B cell (primary cell): ENCODE results near the gene KRTAP4-6. TPM values are rescaled to one million over a fixed set of nuclear protein-coding genes. Genes with fewer than 3 reads are reported as not detected.
"Not testable (repeated sequence)": the region's sequence is repeated elsewhere in the genome, so short reads cannot be mapped to it uniquely, and the experiment has no call there.

Experiments used
- ATAC-seq: fragments of 200-7000 bp; cut with Tn5 transposase; one replicate; pipeline ENCODE4 v1.10.0; 2021; ENCODE audit warnings: low read depth, mild to moderate bottlenecking, moderate number of reproducible peaks, moderate library complexity
- CTCF ChIA-PET: fragments of 350-600 bp; sonication (Branson Sonifier 250); formaldehyde crosslinking; loops from one replicate; lab custom pipeline; 2021; ENCODE audit warnings: antibody characterized with exemption, inconsistent platforms; lab: Charles Lee
- POLR2A ChIA-PET: fragments of 350-600 bp; sonication (Branson Sonifier 250); formaldehyde crosslinking; loops from one replicate; lab custom pipeline; 2021; ENCODE audit warnings: antibody characterized with exemption; lab: Charles Lee
- DNase-seq: peaks from one replicate; pipeline ENCODE4 v3.0.0; 2013
- H2AFZ ChIP-seq: 2 replicates; pipeline ENCODE4 v1.6.1; 2012; ENCODE audit warnings: mild to moderate bottlenecking, low read depth, low read length; ENCODE audit not compliant: insufficient read depth, poor library complexity, severe bottlenecking
- H3K27ac ChIP-seq, 2 donors: 1 replicate in 1 of 2; 2 replicates in 1 of 2; pipeline ENCODE4 v1.5.1; 2012 to 2013; ENCODE audit warnings: low read length in 2 of 2, mild to moderate bottlenecking in 2 of 2, moderate library complexity in 1 of 2
- H3K27me3 ChIP-seq, 4 experiments: fragments of 200-600 bp in 1 of 4; sonication (generic) in 1 of 4; replicated peaks in 1 of 4; 1 replicate in 2 of 4; 2 replicates in 2 of 4; pipeline versions ENCODE4 v1.6.1 to v1.7.0; 2013 to 2016; ENCODE audit warnings: low read length in 3 of 4, mild to moderate bottlenecking in 2 of 4, mixed read lengths in 1 of 4, moderate library complexity in 1 of 4; ENCODE audit not compliant: insufficient read depth in 4 of 4, control insufficient read depth in 3 of 4; ENCODE audit errors: control extremely low read depth in 1 of 4
- H3K36me3 ChIP-seq, 2 experiments: replicated peaks in 1 of 2; 1 replicate in 1 of 2; 2 replicates in 1 of 2; pipeline versions ENCODE4 v1.6.1 to v1.7.1; 2013; ENCODE audit warnings: low read length in 1 of 2; ENCODE audit not compliant: insufficient read depth in 2 of 2, control insufficient read depth in 1 of 2; ENCODE audit errors: control extremely low read depth in 1 of 2, extremely low read depth in 1 of 2
- H3K4me1 ChIP-seq, 2 donors: fragments of 200-600 bp in 1 of 2; sonication (generic) in 1 of 2; 1 replicate in 1 of 2; 2 replicates in 1 of 2; pipeline versions ENCODE4 v1.5.1 to v1.6.1; 2013 to 2017; ENCODE audit warnings: low read length in 2 of 2; ENCODE audit not compliant: control insufficient read depth in 2 of 2, insufficient read depth in 2 of 2
- H3K4me2 ChIP-seq: replicated peaks from 2 replicates; pipeline ENCODE3; 2012; ENCODE audit warnings: mild to moderate bottlenecking, low read depth, low read length; ENCODE audit not compliant: poor library complexity, severe bottlenecking
- H3K4me3 ChIP-seq, 5 experiments: fragments of 200-600 bp in 1 of 5; sonication (generic) in 1 of 5; 1 replicate in 3 of 5; 2 replicates in 2 of 5; pipeline versions ENCODE4 v1.5.1 to v1.7.0; 2011 to 2016; ENCODE audit warnings: low read length in 4 of 5, mild to moderate bottlenecking in 4 of 5, low read depth in 2 of 5, control low read depth in 1 of 5, moderate library complexity in 1 of 5; ENCODE audit not compliant: insufficient read depth in 1 of 5; ENCODE audit errors: control extremely low read depth in 1 of 5, extremely low read depth in 1 of 5
- H3K79me2 ChIP-seq: fragments of 200-600 bp; sonication (generic); one replicate; pipeline ENCODE4 v1.6.0; 2016; ENCODE audit warnings: low read length; ENCODE audit not compliant: control insufficient read depth, insufficient read depth
- H3K9ac ChIP-seq: fragments of 200-600 bp; sonication (generic); 2 replicates; pipeline ENCODE4 v1.6.1; 2017; ENCODE audit warnings: mild to moderate bottlenecking, low read length, moderate library complexity
- H3K9me3 ChIP-seq, 3 donors: one replicate each; pipeline versions ENCODE4 v1.6.1 to v1.7.1; 2013; ENCODE audit warnings: low read length in 2 of 3; ENCODE audit not compliant: control insufficient read depth in 2 of 3, insufficient read depth in 1 of 3; ENCODE audit errors: control extremely low read depth in 1 of 3
- H4K20me1 ChIP-seq: 2 replicates; pipeline ENCODE4 v1.6.0; 2012; ENCODE audit warnings: mild to moderate bottlenecking, low read length; ENCODE audit not compliant: insufficient read depth, control insufficient read depth, poor library complexity, severe bottlenecking
- H3K27ac Mint-ChIP-seq: one replicate; pipeline ENCODE4 v1.8.0; 2021; ENCODE audit warnings: mixed read lengths
- H3K27me3 Mint-ChIP-seq: one replicate; pipeline ENCODE4 v1.8.0; 2021; ENCODE audit warnings: mixed read lengths
- H3K4me1 Mint-ChIP-seq: one replicate; pipeline ENCODE4 v1.8.0; 2021; ENCODE audit warnings: mixed read lengths
- H3K4me3 Mint-ChIP-seq: one replicate; pipeline ENCODE4 v1.8.0; 2021; ENCODE audit warnings: mixed read lengths
- H3K9me3 Mint-ChIP-seq: one replicate; pipeline ENCODE4 v1.8.0; 2022; ENCODE audit warnings: mixed read lengths; ENCODE audit not compliant: insufficient read depth
- CTCF ChIP-seq: fragments of 200-600 bp; IDR thresholded peaks from one replicate; pipeline ENCODE4 v1.8.0; 2022; ENCODE audit warnings: antibody characterized with exemption, mild to moderate bottlenecking
- EZH2 ChIP-seq: IDR thresholded peaks from 2 replicates; pipeline ENCODE4 v1.6.1; 2012; ENCODE audit warnings: borderline replicate concordance, low read depth, mild to moderate bottlenecking, moderate library complexity, low read length; ENCODE audit not compliant: insufficient read depth, poor library complexity, severe bottlenecking
- WGBS: methylation state at CpG from one replicate; pipeline ENCODE4 v1.1.5; 2013; ENCODE audit warnings: missing lambda C conversion rate; ENCODE audit not compliant: insufficient coverage; 5-methylcytosine and 5-hydroxymethylcytosine counted together
- intact Hi-C: fragments of 100-400 bp; cut with micrococcal nuclease; formaldehyde crosslinking; loops from one replicate; pipeline ENCODE4 v1.10.0; 2022
- polyA plus RNA-seq: library from polyadenylated mRNA; depleted of rRNA; stranded (reverse); fragments of >200 nt; gene quantifications from 2 replicates; pipeline ENCODE4 v1.2.3, GENCODE V29; 2012
- total RNA-seq, 2 donors: library from RNA; stranded (reverse); fragments of 120-200 nt in 1 of 2; gene quantifications; 1 replicate in 1 of 2; 2 replicates in 1 of 2; pipeline versions ENCODE4 v1.2.3 to v1.2.4, GENCODE V29; 2013 to 2022

KRTAP4-6 gene
- total and polyA plus RNA-seq, 2 donors (not counting 1 experiment from before 2014, with no cell fraction given), result not detected

GRCh38 chr17:41163828-41164227 lies 23.5 kb upstream of the KRTAP4-6 start:
- 95% methylated on average over 5 of the region's 7 CpGs for WGBS
- no peaks in the 10 kb centered on the region for H3K36me3 ChIP-seq
- intact Hi-C loops, result no loop called here

GRCh38 chr17:41160648-41161047 lies 20.3 kb upstream of the KRTAP4-6 start, which contains the start of gene KRTAP4-4:
KRTAP4-4 (minus strand) TSS chr17:41160748; CDS start chr17:41160691, 57 bp downstream.
- intact Hi-C loops, result no loop called here
- H3K9me3 ChIP-seq, result no peaks in the 10 kb centered on the region
- no peak within 1 kb of the TSS for H3K9ac ChIP-seq
- H3K27ac ChIP-seq, result no peak within 1 kb of the TSS
- no peaks in the 10 kb centered on the region for H3K4me1 ChIP-seq
- no peaks in the 10 kb centered on the region for H3K9me3 Mint-ChIP-seq
- no peaks in the 10 kb centered on the region for H3K4me1 Mint-ChIP-seq
- H3K79me2 ChIP-seq, result no peaks in the 10 kb centered on the region
- peaks cover 0 to 8% (median 0%) of the 10 kb centered on the region in 4 experiments for H3K27me3 ChIP-seq
- no peak within 1 kb of the TSS for H3K4me2 ChIP-seq
- WGBS, result no CpG with 5 or more reads among the region's 1 CpG
- no peak for DNase-seq
- TF ChIP-seq CTCF, result no peak
- TF ChIP-seq EZH2, result no peak
- H3K4me3 Mint-ChIP-seq, result no peak within 1 kb of the TSS
- ATAC-seq, result no peak
- no peak within 1 kb of the TSS for H3K27ac Mint-ChIP-seq
- no peaks in the 10 kb centered on the region for H3K36me3 ChIP-seq
- peaks cover 37% of the 10 kb centered on the region for H3K27me3 Mint-ChIP-seq
- no peaks in the 10 kb centered on the region for H4K20me1 ChIP-seq
- POLR2A ChIA-PET, result no interaction called here
- no peak within 1 kb of the TSS for H3K4me3 ChIP-seq
- CTCF ChIA-PET, result no interaction called here
- no peak within 1 kb of the TSS for H2AFZ ChIP-seq

More at GRCh38 chr17:41163828-41164227, 23.5 kb upstream of the KRTAP4-6 start:
- no peak overlapping the region for H3K4me2 ChIP-seq
- CTCF ChIA-PET, result no interaction called here
- H3K9me3 Mint-ChIP-seq, result no peaks in the 10 kb centered on the region
- ATAC-seq, result no peak
- no peak for DNase-seq
- peaks cover 22% of the 10 kb centered on the region for H3K27me3 Mint-ChIP-seq
- H3K27ac ChIP-seq, result no peak overlapping the region
- no peak overlapping the region for H2AFZ ChIP-seq
- no peak overlapping the region for H3K9ac ChIP-seq
- no peak overlapping the region for H3K4me3 Mint-ChIP-seq
- H4K20me1 ChIP-seq, result no peaks in the 10 kb centered on the region
- H3K27me3 ChIP-seq, result no peaks in the 10 kb centered on the region
- no peaks in the 10 kb centered on the region for H3K79me2 ChIP-seq
- no peaks in the 10 kb centered on the region for H3K4me1 Mint-ChIP-seq
- H3K9me3 ChIP-seq, result peaks cover 0 to 6% (median 0%) of the 10 kb centered on the region in 3 donors
- POLR2A ChIA-PET, result no interaction called here
- H3K4me1 ChIP-seq, result no peaks in the 10 kb centered on the region
- H3K4me3 ChIP-seq, result no peak overlapping the region
- no peak for TF ChIP-seq CTCF
- TF ChIP-seq EZH2, result no peak
- no peak overlapping the region for H3K27ac Mint-ChIP-seq

DNA sequence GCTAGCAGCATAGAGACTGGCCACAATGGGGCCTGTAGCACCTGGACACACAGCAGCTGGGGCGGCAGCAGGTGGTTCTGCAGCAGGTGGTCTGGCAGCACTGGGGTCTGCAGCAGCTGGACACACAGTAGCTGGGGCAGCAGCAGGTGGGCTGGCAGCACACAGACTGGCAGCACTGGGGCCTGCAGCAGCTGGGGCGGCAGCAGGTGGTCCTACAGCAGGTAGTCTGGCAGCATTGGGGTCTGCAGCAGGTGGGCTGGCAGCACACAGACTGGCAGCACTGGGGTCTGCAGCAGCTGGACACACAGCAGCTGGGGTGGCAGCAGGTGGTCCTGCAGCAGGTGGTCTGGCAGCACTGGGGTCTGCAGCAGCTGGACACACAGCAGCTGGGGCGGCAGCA lies 19.8 kb upstream of the KRTAP4-6 start:
- H3K27me3 Mint-ChIP-seq, result peaks cover 37% of the 10 kb centered on the region
- 98% methylated on average over 3 of the region's 3 CpGs for WGBS
- CTCF ChIA-PET, ATAC-seq, H3K27me3 ChIP-seq, H3K4me1 Mint-ChIP-seq, POLR2A ChIA-PET, H3K4me2 ChIP-seq, H3K27ac Mint-ChIP-seq, H4K20me1 ChIP-seq, DNase-seq, H3K4me3 Mint-ChIP-seq, H3K4me3 ChIP-seq, H3K9ac ChIP-seq, H3K9me3 ChIP-seq, H3K36me3 ChIP-seq, H3K4me1 ChIP-seq, H3K79me2 ChIP-seq, H3K27ac ChIP-seq, H2AFZ ChIP-seq, intact Hi-C loops, H3K9me3 Mint-ChIP-seq: not testable (repeated sequence)
